ENCODE data around the gene PA2G4.

PA2G4 gene

DNA sequence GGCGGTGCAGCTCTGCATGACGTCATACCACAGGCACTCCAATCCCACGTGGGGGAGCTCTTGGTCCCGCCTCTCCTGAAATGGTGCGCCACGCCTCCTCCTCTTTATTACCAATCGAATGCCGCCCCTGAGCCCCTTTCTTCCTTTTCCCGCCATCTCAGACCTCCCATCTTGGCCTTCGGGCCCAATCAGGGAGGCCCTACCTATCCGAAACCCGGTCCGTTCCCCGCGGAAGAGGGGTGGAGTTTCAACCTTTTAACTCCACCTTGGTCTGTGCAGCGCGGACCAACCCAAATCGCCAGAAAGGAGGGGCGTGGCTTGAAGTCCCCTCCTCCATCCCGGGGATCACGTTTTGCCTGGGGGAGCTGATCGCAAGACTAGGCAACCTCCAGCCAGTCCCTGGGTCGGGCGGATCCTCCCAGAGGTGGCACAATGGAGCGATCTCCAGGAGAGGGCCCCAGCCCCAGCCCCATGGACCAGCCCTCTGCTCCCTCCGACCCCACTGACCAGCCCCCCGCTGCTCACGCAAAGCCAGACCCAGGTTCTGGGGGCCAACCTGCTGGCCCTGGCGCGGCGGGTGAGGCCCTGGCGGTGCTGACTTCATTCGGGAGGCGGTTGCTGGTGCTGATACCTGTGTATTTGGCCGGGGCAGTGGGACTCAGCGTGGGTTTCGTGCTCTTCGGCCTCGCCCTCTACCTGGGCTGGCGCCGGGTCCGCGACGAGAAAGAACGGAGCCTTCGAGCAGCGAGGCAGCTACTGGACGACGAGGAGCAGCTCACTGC lies 23.7 kb downstream of the PA2G4 start, which contains the start of gene ESYT1:
Gene ESYT1 (plus strand): TSS at position 380 of the 782 bp plus-strand sequence. CDS start 53 bp downstream, at position 433.
- DNase-seq = peak; percentile 99

DNA sequence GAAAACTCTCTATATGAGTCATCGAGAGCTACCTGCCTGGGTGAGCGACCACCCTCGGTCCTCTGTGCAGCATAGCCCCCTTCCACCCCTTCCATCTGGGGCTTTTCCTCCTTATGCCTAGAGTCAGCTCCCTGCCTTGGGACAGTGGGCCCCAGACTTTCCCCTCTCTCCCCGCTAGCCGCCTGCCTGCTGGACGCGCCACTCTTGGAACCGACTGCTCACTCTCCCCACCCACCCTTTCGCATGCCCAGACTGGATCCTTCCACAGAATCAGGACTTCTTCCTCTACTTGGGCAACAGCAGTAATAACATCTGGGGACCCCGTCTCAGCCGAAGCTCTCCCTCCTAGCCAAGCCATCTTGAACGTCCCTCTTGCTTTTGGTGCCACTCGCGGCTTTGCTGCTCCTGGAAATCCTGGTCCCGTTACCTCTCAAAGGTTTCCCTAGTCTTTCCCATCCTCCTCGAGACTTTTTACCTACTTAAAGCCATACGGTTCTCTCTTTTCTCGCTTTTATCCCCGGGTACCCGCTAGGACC lies 24.4 kb downstream of the PA2G4 start:
- DNase-seq = no peak

DNA sequence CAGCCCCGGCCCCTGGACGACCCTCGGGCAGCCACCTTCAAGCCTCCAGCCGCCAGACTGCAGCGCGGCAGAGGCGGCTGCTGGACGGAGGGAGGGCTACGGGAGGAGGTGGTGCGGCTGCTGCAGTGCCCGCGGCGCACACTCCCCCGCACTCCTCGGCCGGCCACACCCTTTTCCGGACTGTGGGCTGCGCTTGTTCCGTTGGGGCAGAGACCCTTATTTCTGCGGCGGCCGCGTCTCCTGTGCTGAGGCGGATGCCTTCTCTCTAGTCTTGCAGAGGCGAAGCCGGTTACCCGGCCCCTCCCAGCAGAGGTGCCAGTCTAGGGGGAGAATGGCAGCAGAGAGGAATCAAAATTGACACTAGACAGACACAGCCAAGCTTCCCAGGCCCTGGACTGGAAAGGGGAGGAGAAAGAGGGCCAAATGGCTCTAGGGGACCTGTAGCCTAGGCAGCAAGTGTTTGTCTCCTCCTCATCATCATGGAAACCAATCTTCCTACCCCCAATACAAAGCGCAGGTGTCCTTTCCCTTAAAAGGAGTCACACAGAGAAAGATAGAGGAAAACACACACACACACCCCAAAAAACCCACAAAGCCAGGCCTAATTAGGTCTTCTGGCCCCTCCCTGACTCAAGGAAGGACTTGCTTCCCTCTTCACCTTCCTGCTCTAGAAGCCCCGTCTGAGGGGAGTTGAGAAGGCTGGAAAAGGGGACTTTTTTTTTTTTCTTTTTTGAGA lies 25.0 kb downstream of the PA2G4 start:
- no peak for DNase-seq

DNA sequence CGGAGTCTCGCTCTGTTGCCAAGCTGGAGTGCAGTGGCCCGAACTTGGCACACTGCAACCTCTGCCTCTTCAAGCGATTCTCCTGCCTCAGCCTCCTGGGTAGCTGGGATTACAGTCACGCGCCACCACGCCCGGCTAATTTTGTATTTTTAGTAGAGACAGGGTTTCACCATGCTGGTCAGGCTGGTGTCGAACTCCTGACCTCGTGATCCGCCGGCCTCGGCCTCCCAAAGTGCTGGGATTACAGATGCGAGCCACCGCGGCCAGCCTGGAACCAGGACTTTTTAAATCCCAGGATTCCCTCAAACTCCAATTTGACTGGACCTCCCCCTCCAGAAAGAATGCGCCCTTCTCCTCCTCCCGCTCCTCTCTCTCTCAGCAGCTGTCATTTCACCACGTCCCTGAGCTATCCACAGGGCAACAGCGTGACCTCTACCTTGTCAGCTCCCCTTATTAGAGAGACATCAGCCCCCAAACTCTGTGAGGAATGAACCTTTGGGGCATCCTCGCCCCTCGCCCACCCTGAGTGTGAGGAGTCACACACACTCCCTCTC lies 25.7 kb downstream of the PA2G4 start:
- DNase-seq = no peak

DNA sequence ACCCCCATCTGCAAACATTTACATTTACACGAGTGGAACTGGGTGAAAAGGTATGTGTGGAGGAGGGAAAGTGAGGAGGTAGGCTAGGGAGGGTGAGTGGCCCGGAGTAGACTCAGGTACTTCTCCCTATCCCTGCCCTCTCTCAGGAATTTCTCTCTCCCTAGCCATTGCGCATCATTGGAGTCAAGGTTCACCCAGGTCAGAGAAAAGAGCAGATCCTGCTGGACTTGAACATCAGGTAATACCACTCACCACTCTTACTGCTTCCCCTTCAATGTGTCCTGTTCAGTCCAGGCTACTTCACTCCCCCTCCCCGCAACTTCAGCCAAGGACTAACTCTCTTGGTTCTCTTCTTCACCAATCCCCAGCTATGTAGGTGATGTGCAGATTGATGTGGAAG lies 26.5 kb downstream of the PA2G4 start:
- no peak for DNase-seq

DNA sequence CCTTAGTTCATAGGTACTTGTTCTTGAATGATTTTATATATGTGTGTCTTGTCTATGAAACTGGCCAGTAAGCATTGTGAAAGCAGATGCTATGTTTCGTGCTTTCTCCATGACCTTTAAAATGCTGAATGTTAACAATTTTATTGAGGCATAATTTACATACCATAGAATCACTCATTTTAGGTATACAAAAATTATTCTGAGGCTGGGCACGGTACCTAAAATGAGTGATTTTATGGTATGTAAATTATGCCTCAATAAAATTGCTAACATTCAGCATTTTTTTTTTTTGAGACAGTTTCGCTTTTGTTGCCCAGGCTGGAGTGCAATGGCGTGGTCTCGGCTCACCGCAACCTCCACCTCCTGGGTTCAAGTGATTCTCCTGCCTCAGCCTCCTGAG lies 30.5 kb downstream of the PA2G4 start:
- DNase-seq = no peak

DNA sequence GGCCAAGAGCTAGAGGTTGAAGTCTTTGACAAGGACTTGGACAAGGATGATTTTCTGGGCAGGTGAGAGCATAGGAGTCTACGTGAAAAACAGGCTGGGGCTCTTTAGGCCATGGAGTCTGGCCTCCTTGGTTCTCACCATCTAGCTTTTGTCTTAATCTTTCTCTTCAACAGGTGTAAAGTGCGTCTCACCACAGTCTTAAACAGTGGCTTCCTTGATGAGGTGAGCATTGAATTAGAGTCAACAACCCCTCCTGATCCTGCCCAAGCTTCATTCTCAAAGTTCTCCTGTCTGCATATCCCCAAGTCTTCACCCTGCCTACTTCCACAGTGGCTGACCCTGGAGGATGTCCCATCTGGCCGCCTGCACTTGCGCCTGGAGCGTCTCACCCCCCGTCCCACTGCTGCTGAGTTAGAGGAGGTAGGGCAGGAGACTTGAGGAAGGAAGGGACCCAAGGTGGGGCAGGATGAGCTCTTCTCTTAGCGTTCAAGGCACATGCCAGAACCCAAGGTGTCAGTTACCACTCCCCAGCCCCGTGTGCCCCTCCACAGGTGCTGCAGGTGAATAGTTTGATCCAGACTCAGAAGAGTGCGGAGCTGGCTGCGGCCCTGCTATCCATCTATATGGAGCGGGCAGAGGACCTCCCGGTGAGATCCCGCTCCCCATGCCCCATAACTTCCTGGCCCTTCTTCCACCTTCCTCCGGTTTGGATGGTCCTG lies 33.7 kb downstream of the PA2G4 start:
- DNase-seq = no peak

DNA sequence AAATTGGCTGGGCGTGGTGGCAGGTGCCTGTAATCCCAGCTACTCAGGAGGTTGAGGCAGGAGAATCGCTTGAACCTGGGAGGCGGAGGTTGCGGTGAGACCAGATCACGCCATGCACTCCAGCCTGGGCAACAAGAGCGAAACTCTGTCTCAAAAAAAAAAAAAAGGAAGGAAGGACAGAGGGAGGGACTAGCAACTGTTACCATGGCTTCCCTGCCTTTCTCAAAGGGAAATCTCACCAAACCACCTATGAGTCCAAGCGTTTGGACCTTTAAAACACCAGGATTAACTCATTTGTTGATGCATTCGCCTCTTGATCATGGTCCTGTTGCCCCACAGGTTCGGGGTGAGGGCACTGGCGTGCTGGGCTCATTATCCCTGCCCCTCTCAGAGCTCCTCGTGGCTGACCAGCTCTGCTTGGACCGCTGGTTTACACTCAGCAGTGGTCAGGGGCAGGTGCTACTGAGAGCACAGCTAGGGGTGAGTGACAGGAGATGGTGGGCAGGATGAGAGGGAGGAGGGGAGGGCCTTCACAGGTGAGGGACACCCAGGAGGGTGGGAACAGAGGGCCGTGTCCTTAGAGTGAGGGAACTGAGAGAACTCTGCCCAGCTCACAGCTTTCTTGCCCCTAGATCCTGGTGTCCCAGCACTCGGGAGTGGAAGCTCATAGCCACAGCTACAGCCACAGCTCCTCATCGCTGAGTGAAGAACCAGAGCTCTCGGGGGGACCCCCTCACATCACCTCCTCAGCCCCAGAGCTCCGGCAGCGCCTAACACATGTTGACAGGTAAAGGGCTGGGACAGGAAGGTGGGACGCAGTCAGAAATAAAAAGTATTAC lies 37.8 kb downstream of the PA2G4 start:
- DNase-seq = no peak

DNA sequence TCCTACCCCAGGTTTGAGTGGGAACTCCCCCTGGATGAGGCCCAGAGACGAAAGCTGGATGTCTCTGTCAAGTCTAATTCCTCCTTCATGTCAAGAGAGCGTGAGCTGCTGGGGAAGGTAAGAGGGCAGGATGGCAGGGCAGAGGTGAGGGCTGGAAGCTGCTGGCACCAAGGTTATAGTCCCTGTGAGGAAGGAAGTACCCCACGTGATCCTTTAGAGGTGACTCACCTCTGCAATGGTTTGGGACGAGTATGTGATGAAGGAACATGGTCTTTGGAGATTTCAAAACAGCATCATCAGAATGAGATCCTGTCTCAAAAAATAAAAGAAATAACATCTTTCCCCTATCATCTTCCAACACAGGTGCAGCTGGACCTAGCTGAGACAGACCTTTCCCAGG lies 38.9 kb downstream of the PA2G4 start:
- DNase-seq = no peak

DNA sequence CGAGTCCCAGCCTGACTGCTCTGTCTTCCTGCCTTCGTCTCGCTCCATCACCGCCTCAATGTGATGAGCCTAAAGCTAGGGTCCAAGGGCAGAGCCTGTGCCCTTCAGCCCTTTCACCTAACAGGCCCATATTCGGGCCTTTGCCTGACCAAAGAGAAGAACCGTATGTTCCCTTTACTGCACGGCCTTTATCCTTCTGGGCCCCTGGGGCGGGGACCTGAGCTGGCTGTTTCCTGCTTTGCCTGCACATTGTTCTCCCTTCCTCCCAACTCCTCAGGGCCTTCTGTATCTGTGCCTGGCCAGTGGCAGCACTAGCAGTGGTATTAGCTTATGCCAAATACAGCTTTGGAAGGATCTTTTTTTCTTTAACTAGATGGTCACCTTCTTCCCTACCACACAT lies 39.5 kb downstream of the PA2G4 start:
- no peak for DNase-seq

DNA sequence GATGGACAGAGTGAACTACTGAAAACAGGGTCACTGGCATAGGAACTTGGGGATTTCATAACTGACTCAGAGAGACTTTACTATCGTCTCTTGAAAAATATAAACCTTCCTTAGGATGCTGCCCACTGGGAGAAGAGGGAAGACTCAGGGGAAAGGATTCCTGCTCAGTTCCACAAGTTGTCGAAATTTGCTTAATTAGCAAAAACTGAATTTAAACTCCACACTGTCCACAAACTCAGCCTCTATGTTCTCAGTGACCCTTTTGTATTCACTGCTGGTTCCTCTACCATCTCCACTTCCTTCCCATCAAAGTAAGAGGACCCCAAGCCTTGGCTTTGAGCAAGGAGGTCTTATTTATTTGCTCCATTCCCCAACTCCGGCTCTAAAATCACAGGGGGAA lies 40.9 kb downstream of the PA2G4 start:
- DNase-seq = no peak

DNA sequence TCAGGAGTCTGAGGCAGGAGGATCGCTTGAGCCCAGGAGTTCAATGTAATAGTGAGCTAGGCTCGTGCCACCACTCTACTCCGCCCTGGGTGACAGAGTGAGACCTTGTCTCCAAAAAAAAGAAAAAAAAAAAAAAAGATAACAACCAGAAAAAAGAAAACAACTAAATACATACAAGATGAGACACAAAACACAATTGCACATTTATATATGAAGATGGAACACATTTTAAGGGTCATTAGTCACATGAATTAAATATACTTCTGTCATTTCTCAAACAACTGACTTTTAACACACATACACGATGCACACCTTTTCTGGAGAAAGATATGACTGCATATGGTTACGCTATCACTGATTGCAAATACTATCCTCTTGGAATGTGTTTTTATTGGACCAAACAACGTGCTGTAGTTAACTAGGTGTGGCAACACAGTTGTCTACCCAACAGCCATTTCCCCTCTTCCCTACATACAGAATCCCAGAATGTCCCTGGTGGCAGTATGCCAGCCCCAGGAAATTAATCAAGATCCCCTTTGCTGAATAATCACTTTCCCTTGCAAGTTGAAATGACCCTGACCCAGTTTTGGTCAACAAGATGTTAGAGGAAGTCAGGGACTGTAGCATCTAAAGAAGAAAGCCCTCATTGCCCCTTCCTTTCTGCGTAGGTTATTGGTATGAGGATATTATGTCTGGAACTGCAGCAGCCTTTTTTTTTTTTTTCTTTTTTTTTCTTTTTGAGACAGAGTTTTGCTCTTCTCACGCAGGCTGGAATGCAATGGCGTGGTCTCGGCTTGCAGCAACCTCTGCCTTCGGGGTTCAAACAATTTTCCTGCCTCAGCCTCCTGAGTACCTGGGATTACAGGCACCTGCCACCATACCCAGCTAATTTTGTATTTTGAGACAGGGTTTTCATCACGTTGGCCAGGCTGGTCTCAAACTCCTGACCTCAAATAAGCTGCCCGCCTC lies 42.4 kb downstream of the PA2G4 start:
- DNase-seq = no peak

DNA sequence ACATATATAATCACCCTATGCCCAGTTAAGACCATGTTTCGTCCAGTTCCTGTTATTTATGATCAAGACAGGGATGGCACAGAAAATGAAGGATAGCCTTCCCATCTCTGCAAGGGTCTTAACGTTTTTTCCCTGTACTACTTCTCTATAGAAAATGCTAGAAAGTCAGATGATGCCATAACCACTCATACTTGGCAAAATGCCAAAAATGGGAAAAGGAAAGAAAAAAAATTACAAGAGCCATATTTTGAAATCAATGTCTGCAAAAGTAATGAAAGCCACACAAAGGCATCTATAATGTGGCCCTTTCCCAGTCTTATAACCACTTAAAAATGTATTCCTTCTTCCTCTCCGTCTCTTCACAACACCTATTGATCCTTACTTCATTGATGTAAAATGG lies 46.2 kb downstream of the PA2G4 start:
- DNase-seq = no peak

DNA sequence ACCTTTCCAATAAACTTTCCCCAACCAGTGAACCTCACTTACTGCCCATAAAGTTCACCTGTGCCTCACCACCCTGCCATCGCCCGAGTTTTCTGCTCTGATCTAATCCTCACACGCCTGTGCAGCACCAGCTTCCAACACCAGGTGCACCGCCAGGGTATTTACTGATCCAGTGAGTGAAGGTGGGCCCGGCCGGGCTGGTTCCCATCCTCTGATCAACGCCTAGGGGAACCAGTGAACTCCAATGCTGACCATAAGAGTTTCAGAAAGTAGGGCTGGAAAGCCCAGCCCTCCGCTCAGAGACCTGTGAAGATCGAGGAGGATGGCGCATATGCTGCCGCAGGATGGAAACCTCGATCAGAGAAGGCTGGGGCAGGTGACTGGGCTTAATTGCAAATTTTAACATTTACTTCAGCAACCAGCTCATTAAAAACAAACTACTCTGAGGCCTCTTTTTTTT lies 47.3 kb downstream of the PA2G4 start:
- no peak for DNase-seq

DNA sequence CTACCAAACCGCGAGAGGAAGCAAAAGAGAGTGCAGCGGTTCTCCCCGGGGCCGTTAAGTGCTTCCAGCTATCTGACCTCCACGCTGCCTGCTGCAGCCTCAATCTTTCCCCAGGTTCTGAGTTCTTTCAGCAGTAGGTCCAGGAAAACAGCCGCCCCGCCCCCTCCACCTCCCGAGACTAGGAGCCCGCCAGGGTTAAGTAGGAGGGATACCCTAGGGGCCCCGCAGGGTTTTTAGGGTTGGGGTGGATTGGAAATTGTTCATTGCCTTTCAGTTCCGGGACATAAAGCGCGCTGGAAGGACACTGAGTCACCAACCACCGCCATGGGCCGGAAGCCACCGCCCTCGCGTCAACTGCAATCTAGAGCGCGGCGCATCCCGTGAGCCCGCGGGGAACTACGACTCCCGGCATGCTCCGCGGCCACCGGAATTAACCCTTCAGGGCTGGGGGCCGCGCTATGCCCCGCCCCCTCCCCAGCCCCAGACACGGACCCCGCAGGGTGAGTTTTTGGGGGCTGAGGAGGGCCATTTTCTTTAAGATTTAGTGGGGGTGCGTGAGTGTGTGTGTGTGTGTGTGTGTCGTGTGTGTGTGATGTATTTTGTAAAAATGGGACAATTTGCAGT lies 47.9 kb downstream of the PA2G4 start, which contains the start of gene MYL6B:
Gene MYL6B (plus strand): TSS at position 456 of the 624 bp plus-strand sequence. CDS start 1,332 bp downstream, outside the sequence.
- DNase-seq = peak; percentile 45

DNA sequence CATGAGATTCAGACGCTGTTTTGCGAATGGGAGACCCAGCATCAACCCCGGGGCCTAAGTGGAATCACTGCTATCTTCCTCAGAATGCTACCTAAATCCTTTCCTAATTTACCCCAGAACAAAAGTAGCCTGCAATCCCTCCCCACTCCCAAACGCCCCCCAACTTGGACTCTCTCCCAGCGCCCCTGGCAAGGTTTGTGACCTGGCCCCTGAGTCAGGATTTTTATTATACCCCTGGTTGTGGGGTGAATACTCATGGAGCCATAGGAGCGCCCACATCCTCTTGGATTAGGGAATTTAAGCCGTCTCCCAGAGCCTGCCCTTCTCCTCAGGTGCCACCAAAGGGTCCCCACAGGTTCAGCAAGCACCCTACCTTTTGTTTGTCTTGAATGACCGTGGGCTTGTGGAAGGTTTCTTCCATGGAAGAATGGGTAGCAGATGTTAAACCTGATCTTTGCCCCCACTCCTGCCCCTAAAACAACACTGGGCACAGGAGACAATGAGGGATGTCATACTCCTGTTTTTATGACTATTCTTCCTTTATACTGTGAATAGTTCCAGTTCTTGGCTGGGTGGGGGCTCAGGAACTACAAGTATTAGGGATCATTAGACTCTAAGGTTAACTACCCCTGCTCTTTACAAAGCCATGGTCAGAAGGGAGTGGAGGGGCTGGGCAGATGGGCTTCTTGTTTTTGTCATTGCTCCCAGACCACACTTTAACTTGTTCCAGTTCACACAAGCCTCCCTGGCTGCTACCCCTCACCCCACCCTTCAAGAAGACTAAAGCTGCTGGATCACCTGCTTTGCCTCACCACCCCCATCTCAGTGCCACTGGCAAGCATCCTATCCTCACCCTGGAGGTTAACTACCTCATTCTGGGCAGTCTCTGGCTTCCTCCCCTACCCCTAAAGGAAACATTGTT lies 48.7 kb downstream of the PA2G4 start:
- DNase-seq = no peak

DNA sequence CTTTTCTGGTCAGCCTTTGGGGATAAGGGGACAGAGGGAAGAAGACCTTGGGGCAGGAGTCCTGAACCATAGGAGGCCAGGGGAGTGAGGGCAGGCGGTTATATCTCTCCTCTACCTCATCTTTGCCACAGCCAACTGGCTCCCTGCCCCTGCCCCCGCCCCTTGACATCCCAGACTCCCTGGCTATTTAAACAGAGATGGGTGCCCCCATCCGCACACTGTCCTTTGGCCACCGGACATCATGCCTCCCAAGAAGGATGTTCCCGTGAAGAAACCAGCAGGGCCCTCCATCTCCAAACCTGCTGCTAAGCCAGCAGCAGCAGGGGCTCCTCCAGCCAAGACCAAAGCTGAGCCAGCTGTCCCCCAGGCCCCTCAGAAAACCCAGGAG lies 49.3 kb downstream of the PA2G4 start:
- DNase-seq = no peak

DNA sequence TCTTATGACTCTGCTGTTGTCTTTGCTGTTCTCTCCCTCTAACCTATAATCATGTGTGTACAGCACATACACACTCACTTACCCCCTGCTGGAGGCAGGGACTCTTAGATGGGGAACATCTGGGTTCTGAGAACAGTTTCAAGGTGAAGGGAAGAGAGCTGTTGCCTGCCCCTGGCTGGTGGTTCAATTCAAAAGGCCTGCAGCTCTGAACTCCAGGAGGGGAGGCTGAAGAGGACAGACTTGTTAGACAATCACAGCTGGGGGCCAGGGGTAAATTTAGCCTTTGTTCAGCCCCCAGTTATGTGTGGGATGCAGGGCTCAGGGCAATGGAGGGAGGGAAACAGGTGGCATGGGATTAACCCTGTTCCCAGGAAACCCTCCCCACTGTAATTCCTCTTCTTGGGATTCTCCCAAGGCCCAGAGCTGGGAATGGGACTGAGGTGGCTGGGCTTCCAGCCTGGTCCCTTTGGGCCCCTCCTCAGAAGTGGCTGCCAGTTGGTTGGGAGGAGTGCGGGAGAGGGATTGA lies 50.0 kb downstream of the PA2G4 start:
- DNase-seq = no peak

DNA sequence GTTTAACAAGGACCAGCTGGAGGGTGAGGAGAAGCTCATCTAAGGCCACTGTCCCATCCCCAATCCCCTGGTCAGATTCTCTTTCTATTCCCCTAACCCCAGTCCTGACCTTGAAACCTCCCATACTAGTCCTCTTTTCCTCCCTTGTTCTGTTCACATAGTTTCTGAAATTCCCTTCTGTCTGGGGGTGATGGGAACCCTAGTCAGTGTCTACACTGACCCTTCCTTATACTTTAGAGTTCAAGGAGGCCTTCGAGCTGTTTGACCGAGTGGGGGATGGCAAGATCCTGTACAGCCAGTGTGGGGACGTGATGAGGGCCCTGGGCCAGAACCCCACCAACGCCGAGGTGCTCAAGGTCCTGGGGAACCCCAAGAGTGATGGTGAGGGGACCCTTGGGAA lies 50.5 kb downstream of the PA2G4 start:
- no peak for DNase-seq
